NCI-H146 treated with DMSO at 0.1 percent for 48 hours (cell line): Measurements from ENCODE around the gene PPFIBP1.
"Not testable (repeated sequence)": the region's sequence is repeated elsewhere in the genome, so short reads cannot be mapped to it uniquely, and the experiment has no call there.

Experiments
- DNase-seq: peaks from one replicate; lab custom pipeline; 2025; ENCODE audit not compliant: unreplicated experiment; lab: John Stamatoyannopoulos, UW

Gene PPFIBP1

DNA sequence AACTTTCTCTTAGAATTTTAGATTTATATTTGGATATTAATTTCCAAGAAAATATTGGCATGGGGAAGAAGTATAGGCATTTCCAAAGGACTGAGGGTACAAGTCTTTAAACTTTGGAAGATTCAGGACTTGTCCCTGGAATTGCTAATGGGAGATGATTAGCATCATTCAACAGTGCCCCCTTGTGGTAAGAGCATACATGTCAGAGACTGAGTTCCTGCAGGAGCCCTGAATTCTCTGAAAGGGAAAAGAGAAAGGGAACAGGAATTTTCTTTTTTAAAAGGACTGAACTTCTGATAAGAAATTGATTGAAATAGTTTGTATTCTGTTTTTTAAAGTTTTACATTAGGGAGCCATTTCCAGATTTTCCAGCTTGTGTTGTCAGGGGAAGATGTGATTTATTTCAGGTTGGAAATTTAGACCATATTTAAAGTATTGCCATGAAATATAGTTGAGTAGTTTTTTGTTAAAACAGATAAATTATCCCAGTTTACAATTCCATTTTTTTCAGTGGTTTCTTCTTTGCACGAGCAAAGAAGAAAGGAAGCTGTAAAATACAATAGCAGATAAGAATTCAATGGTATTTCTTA lies 128.3 kb downstream of the PPFIBP1 start:
- DNase-seq: peak; percentile 70

GRCh38 chr12:27653661-27654060 lies 129.7 kb downstream of the PPFIBP1 start:
- DNase-seq: no peak

GRCh38 chr12:27655476-27655875 lies 131.5 kb downstream of the PPFIBP1 start:
- DNase-seq: not testable (repeated sequence)

DNA sequence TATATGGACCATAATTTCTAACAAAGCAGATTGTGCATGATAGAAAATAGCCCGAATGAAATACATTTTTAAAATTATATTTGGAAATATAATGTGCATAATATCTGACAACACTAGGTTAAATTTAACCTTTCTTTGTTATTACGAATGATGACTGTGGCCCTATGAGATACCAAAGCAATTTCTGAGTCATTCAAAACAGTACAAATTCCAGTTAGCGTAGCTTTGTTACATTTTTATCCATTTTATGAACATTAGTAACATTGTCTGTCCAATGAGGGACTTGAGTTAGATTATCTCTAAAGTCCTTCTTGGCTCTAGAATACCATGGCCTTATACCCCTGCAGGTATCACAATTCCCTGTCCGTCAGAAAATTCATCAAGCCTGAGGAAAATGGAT lies 133.3 kb downstream of the PPFIBP1 start:
- no peak for DNase-seq

- no peak for DNase-seq
Measured at GRCh38 chr12:27665704-27666103, 141.7 kb downstream of the PPFIBP1 start.

- DNase-seq: no peak
Measured at GRCh38 chr12:27666510-27666909, 142.5 kb downstream of the PPFIBP1 start.

DNA sequence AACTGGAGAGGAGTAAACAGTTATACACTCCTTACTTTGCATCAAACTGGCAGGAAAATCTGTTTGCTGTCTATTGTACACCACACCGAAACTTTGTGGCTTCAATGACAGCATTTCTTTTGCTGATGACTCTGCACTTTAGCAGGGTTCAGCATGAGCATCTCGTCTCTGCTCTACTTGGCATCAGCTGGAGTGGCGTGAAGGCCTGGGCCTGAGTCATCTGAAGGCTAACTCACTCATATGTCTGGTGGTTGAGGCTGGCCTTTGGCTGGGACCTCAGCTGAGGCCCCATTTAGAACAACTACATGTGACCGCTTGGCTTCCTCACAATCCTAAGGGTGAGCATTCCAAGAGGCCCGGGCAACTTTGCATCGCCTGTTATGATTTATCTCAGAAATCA lies 143.5 kb downstream of the PPFIBP1 start:
- DNase-seq: no peak

- DNase-seq: no peak
Measured at GRCh38 chr12:27672051-27672450, 148.0 kb downstream of the PPFIBP1 start.

- DNase-seq: no peak
Measured at GRCh38 chr12:27672643-27673042, 148.6 kb downstream of the PPFIBP1 start.

DNA sequence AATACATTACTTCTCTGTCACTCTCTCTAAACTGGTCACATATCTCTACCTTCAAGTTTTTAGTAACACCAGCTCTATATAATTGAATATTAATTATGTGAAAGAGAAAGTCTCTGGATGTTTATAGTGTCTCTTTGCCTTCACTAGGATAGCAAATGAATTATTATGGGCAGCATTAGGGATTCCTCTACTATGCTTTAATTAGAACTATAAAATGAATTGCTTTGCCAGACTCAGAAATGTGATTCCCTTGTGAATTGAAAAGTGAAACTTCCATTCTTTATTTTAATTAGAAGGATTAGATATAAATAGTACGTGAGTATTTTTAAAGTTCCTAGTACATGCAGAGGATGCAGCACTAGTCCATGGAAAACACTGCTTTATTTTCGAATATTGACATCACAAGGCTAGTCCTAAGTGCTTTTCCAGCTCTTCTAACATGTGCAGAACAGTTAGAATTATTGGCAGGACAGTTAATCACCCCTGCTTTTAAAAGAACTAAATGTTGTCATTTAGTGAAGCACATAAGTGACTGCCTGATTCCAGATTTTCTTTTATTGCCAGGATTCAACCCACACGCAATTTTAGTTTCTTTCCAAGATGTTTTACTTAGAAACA lies 149.2 kb downstream of the PPFIBP1 start:
- no peak for DNase-seq

DNA sequence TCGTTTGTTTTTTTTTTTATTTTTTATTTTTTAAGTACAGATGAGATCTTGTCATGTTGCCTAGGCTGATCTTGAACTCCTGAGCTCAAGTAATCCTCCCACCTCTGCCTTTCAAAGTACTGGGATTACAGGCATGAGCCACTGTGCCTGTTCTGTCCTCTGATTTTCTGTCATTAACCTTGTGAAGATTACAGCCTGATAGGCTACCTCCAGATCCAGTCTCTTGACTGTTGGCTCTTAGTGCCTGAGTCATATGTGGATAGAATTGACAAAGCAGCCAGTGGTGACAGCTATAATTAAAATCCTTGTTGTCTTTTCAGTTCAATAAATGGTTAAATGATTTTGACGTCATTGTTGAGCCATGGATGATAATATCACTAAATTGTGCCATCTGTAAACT lies 151.0 kb downstream of the PPFIBP1 start:
- no peak for DNase-seq

GRCh38 chr12:27680619-27681018 lies 156.6 kb downstream of the PPFIBP1 start:
- DNase-seq: no peak

- no peak for DNase-seq
Measured at GRCh38 chr12:27682534-27682933, 158.5 kb downstream of the PPFIBP1 start.

GRCh38 chr12:27685274-27685673 lies 161.3 kb downstream of the PPFIBP1 start:
- DNase-seq: no peak

- DNase-seq: no peak
Measured at GRCh38 chr12:27686147-27686546, 162.1 kb downstream of the PPFIBP1 start.

GRCh38 chr12:27688671-27689070 lies 164.7 kb downstream of the PPFIBP1 start:
- no peak for DNase-seq

DNA sequence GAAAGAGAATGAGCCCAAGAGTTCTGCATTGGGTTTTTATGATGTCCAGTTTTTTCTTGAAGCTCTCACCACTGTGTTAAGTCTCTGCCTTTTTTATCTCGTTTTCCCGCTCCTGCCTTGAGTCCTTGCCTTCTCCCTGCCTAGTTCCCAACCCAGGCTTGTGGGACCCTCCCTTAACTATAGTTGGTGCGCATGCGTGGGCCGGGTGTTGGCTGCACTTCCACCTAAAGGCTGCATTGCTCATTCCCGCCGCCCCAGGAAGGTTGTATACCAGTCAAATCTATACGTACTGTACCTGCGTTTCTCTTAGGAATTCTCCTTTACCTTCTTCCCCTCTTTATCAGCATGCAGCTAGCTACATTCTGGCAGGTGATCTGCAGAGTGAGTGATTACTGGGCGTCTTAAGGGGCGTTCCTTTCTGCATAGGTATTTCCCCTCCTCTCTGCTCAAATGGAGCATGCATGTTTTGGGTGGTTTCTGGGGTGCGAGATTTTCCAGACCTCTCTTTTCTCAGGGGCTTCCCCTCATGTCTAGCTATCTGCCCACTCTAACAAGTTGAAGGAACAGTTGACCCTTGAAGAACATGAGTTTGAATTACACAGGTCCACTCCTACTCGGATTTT lies 165.7 kb downstream of the PPFIBP1 start:
- DNase-seq: no peak

GRCh38 chr12:27693403-27693802 lies 169.4 kb downstream of the PPFIBP1 start:
- no peak for DNase-seq

DNA sequence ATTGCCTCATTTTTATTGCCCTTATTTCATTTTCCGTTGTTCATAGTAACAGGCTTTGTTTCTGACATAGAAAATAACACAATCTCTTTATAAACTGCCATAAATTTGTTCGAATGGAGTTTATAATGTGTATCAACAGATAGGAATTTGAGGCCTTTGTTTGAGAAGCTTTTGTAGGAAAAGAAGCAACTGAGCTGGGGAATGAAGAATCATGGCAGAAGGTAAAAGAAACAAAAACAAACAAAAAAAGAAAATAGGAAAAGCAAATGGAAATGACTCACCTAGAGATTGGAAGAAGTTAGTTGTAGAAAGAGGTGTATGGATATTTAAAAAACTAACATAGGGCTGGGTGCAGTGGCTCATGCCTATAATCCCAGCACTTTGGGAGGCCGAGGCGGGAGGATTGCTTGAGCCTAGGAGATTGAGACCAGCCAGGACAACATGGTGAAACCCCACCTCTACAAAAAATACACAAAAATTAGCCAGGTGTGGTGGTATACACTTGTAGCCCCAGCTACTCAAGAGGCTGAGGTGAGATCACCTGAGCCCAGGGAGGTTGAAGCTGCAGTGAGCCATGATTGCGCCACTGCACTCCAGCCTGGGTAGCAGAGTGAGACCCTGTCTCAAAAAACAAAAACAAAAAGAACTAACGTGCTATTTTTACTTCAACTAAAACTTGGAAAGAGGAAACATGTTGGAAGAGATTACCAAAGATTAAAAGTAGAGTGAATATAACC lies 171.7 kb downstream of the PPFIBP1 start:
- DNase-seq: no peak

- no peak for DNase-seq
Measured at GRCh38 chr12:27696293-27696652, 172.3 kb downstream of the PPFIBP1 start, which contains the start of gene REP15. TSS of gene REP15 (plus strand) at chr12:27696447. CDS start at chr12:27696563, 116 bp downstream.

DNA sequence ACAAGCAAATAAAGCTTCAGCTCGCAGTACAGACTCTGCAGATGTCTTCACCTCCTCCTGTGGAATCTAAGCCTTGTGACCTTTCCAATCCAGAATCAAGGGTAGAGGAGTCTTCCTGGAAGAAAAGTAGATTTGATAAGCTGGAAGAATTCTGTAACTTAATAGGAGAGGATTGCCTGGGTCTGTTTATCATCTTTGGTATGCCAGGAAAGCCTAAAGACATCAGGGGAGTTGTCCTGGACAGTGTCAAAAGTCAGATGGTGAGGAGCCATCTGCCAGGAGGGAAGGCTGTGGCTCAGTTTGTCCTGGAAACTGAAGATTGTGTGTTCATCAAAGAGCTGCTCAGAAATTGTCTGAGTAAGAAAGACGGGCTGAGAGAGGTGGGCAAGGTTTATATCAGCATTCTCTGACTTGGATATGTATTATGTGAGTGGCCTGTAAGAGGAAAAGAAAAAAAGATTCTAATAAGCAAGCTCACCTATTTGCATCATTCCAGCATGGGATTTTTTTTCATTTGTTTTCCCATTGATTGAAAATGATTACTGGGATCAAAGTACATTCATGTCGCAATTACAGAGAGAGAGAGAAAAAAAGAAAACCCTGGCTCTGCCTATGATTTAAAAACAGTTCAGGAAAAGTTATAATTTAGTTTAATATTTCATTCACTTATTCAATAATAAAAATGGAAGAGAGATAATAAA lies 173.0 kb downstream of the PPFIBP1 start:
- no peak for DNase-seq
